ENCODE results near the gene LATS1.
"Not testable (repeated sequence)": the region's sequence is repeated elsewhere in the genome, so short reads cannot be mapped to it uniquely, and the experiment has no call there.

The LATS1 gene

GRCh38 chr6:149728499-149729234, 10.8 kb upstream of the LATS1 start:
- no peak for DNase-seq (ENCODE audit: low spot score)

GRCh38 chr6:149727793-149728498, 10.0 kb upstream of the LATS1 start:
- no peak for DNase-seq (ENCODE audit: low spot score)

- DNase-seq (ENCODE audit: low spot score), result no peak
These were observed 7.9 kb upstream of the LATS1 start for GRCh38 chr6:149725785-149726184.

GRCh38 chr6:149723771-149724417, 6.0 kb upstream of the LATS1 start:
- DNase-seq (ENCODE audit: low spot score), result peak; percentile 64

- DNase-seq (ENCODE audit: low spot score), result no peak
These were observed 5.4 kb upstream of the LATS1 start for GRCh38 chr6:149723262-149723661.

- no peak for DNase-seq (ENCODE audit: low spot score)
These were observed 1.6 kb upstream of the LATS1 start for GRCh38 chr6:149719531-149719930.

GRCh38 chr6:149717255-149717587, 680 bp downstream of the LATS1 start:
- no peak for DNase-seq (ENCODE audit: low spot score)

- peak; percentile 33 for DNase-seq (ENCODE audit: low spot score)
These were observed 1.5 kb downstream of the LATS1 start for GRCh38 chr6:149716181-149716963.

- DNase-seq (ENCODE audit: low spot score), result no peak
These were observed 3.5 kb downstream of the LATS1 start for GRCh38 chr6:149714442-149714841.

GRCh38 chr6:149711711-149712110, 6.2 kb downstream of the LATS1 start:
- DNase-seq (ENCODE audit: low spot score), result no peak

- DNase-seq (ENCODE audit: low spot score), result peak; percentile 10
These were observed 16.2 kb downstream of the LATS1 start for GRCh38 chr6:149701714-149702113.

GRCh38 chr6:149699150-149699549, 18.8 kb downstream of the LATS1 start:
- no peak for DNase-seq (ENCODE audit: low spot score)

GRCh38 chr6:149698175-149698574, 19.7 kb downstream of the LATS1 start:
- DNase-seq (ENCODE audit: low spot score), result no peak

- DNase-seq (ENCODE audit: low spot score), result peak; percentile 37
These were observed 21.0 kb downstream of the LATS1 start for GRCh38 chr6:149696901-149697300.

GRCh38 chr6:149694921-149695320, 23.0 kb downstream of the LATS1 start:
- no peak for DNase-seq (ENCODE audit: low spot score)

- no peak for DNase-seq (ENCODE audit: low spot score)
These were observed 26.7 kb downstream of the LATS1 start for GRCh38 chr6:149691201-149691600.

- DNase-seq (ENCODE audit: low spot score), result no peak
These were observed 31.7 kb downstream of the LATS1 start for GRCh38 chr6:149686230-149686629.

GRCh38 chr6:149683256-149683859, 34.5 kb downstream of the LATS1 start:
- no peak for DNase-seq (ENCODE audit: low spot score)

GRCh38 chr6:149681845-149682244, 36.1 kb downstream of the LATS1 start:
- not testable (repeated sequence) for DNase-seq (ENCODE audit: low spot score)

- DNase-seq (ENCODE audit: low spot score), result no peak
These were observed 36.7 kb downstream of the LATS1 start for GRCh38 chr6:149681209-149681608.

- no peak for DNase-seq (ENCODE audit: low spot score)
These were observed 37.4 kb downstream of the LATS1 start for GRCh38 chr6:149680503-149680902.

- not testable (repeated sequence) for DNase-seq (ENCODE audit: low spot score)
These were observed 45.6 kb downstream of the LATS1 start for GRCh38 chr6:149672265-149672664.
